ENCODE measurements around the gene LY6G5C. TPM values are rescaled to one million over a fixed set of nuclear protein-coding genes. Genes with fewer than 3 reads are reported as not detected.

The LY6G5C gene
- total and polyA plus RNA-seq, 2 experiments from 2014 or later = 2.1 TPM; not detected in 1

DNA sequence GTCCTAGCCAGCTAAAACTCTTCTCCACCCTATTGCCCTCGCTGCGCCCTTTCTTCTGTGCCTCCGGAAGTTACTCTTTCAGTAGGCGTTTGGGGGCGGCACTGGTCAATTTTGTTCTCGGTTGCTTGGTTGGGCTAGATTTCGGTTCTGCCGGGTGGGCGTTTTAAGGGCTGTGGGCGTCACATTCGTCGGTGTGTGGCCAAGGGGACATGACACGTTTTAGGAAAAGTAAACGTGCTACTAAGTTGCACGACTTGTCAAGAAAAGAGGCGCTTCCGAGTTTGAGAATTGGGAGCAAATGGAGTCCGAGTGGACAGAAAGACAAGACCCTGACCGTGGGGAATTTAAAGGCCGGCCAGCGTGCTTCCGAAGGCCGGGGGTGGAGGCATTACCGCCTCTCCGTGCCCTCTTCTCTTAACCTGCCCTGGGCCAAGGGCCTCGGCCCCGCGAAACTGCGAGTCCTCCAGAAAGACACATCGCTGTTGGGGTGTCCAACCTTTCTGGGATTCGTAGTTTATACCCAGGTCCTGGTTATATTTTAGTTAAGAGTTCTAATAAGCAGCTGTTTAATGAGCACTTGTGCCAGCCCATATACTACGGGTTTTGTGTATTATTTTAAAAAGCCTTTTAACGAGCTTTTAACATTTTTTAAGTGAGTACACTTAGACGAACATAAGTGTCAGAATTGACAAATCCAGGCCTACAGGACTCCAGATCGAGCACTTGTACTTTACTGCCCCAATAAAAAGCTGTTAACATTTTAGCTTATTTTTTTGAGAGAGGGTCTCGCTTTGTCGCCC is 27.7 kb downstream of the LY6G5C start:
- Histone ChIP-seq H3K79me2 (replicated peaks; ENCODE audit: insufficient read depth) (peaks cover 32% of the 10 kb centered on the region), H3K4me2 (peak overlapping the region; percentile 85), H2AFZ (no peak overlapping the region), H3K9me2 (ENCODE audit: insufficient read depth) (no peaks in the 10 kb centered on the region), H3K4me3 (peak overlapping the region; percentile 88), H4K20me1 (replicated peaks; ENCODE audit: insufficient read depth) (peaks cover 12% of the 10 kb centered on the region; the same call in 1 of the 2 replicates), H3K4me1 (ENCODE audit: insufficient read depth) (peaks cover 14% of the 10 kb centered on the region), H3K27ac (ENCODE audit: low read depth) (peak overlapping the region; percentile 96), H3F3A (replicated peaks; ENCODE audit: low read depth) (peaks cover 18% of the 10 kb centered on the region), H3K36me3 (ENCODE audit: insufficient read depth) (peaks cover 27% of the 10 kb centered on the region), H3K27me3 (ENCODE audit: insufficient read depth) (no peaks in the 10 kb centered on the region)
- TF ChIP-seq, protein P1, sequence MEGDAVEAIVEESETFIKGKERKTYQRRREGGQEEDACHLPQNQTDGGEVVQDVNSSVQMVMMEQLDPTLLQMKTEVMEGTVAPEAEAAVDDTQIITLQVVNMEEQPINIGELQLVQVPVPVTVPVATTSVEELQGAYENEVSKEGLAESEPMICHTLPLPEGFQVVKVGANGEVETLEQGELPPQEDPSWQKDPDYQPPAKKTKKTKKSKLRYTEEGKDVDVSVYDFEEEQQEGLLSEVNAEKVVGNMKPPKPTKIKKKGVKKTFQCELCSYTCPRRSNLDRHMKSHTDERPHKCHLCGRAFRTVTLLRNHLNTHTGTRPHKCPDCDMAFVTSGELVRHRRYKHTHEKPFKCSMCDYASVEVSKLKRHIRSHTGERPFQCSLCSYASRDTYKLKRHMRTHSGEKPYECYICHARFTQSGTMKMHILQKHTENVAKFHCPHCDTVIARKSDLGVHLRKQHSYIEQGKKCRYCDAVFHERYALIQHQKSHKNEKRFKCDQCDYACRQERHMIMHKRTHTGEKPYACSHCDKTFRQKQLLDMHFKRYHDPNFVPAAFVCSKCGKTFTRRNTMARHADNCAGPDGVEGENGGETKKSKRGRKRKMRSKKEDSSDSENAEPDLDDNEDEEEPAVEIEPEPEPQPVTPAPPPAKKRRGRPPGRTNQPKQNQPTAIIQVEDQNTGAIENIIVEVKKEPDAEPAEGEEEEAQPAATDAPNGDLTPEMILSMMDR (conservative IDR thresholded peaks at IDR 0.05; ENCODE audit: low read depth in 2 of 2) = peak in 1 of 2 experiments; percentile 28; a peak in 2 of 4 replicates
- no peak for TF ChIP-seq REST (IDR thresholded peaks at IDR 0.05; ENCODE audit: unreplicated experiment)
- no peak for TF ChIP-seq JUNB (IDR thresholded peaks at IDR 0.05; ENCODE audit: unreplicated experiment)
- TF ChIP-seq POLR2AphosphoS5 (IDR thresholded peaks at IDR 0.05; ENCODE audit: low read depth) = peak; percentile 62
- Mint-ChIP-seq H3K36me3 (ENCODE audit: low read depth) (peaks cover 38% of the 10 kb centered on the region), H3K27me3 (ENCODE audit: insufficient read depth, low read depth, poor library complexity) (peaks cover 13% of the 10 kb centered on the region), H3K4me1 (peaks cover 28% of the 10 kb centered on the region; the same call in 2 of the 3 replicates), H3K9me3 (no peaks in the 10 kb centered on the region), H3K4me3 (peak overlapping the region; percentile 99), H3K27ac (peak overlapping the region; percentile 100)
- ATAC-seq = peak; percentile 79
- DNase-seq (ENCODE audit: low spot score) = peak; percentile 98

GRCh38 chr6:31651602-31652191 is 29.2 kb downstream of the LY6G5C start:
- TF ChIP-seq POLR2AphosphoS5 (IDR thresholded peaks at IDR 0.05; ENCODE audit: low read depth) = peak; percentile 12; the same call in 1 of the 2 replicates
- no peak for TF ChIP-seq EZH2 (IDR thresholded peaks at IDR 0.05; ENCODE audit: low read depth, unreplicated experiment)
- H3K36me3 ChIP-seq (ENCODE audit: insufficient read depth) = peaks cover 27% of the 10 kb centered on the region
- H3K9me3 Mint-ChIP-seq = no peaks in the 10 kb centered on the region
- H3K27me3 Mint-ChIP-seq (ENCODE audit: insufficient read depth, low read depth, poor library complexity) = peaks cover 13% of the 10 kb centered on the region
- peak overlapping the region; percentile 85 for H3K4me2 ChIP-seq
- H2AFZ ChIP-seq = 0 out of 2 replicates have a peak overlapping the region, but pooled peaks have one; percentile 35
- H3K27me3 ChIP-seq (ENCODE audit: insufficient read depth) = no peaks in the 10 kb centered on the region
- peaks cover 28% of the 10 kb centered on the region; the same call in 2 of the 3 replicates for H3K4me1 Mint-ChIP-seq
- peaks cover 14% of the 10 kb centered on the region for H3K4me1 ChIP-seq (ENCODE audit: insufficient read depth)
- peak; percentile 69 for ATAC-seq
- peaks cover 12% of the 10 kb centered on the region; the same call in 1 of the 2 replicates for H4K20me1 ChIP-seq (replicated peaks; ENCODE audit: insufficient read depth)
- H3K79me2 ChIP-seq (replicated peaks; ENCODE audit: insufficient read depth) = peaks cover 29% of the 10 kb centered on the region
- no peaks in the 10 kb centered on the region for H3K9me2 ChIP-seq (ENCODE audit: insufficient read depth)
- peaks cover 47% of the 10 kb centered on the region for H3K36me3 Mint-ChIP-seq (ENCODE audit: low read depth)
- peak overlapping the region; percentile 96 for H3K27ac ChIP-seq (ENCODE audit: low read depth)
- peak overlapping the region; percentile 99 for H3K4me3 Mint-ChIP-seq
- peak overlapping the region; percentile 88 for H3K4me3 ChIP-seq
- H3K27ac Mint-ChIP-seq = peak overlapping the region; percentile 100
- peak; percentile 90 for DNase-seq (ENCODE audit: low spot score)
- peaks cover 18% of the 10 kb centered on the region for H3F3A ChIP-seq (replicated peaks; ENCODE audit: low read depth)

All from GM23338 (cell line).